SHP77 (cell line): ENCODE measurements around the gene DPYD.

Experiments
- DNase-seq, 2 experiments: peaks; one replicate each; lab custom pipeline; 2025; lab: John Stamatoyannopoulos, UW

The DPYD gene

DNA sequence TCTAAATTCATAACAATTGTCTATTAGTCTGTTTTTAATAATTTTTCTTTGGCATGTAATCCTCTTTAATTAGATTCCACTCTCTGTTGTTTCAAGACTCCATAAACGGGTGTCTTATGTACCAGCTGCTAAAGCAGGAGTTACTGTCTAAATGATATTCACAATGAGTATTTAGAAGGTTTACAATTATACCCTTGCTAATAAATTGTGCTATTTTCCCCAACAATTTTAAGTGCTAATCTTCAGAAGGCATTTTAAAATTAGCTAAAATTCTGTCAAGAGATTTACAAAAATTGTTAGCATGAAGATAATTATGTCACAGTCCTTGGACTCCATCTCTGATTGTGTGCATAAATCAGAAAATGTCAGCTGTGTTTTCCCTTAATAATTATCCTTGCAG lies 83.7 kb downstream of the DPYD start:
- DNase-seq: no peak

DNA sequence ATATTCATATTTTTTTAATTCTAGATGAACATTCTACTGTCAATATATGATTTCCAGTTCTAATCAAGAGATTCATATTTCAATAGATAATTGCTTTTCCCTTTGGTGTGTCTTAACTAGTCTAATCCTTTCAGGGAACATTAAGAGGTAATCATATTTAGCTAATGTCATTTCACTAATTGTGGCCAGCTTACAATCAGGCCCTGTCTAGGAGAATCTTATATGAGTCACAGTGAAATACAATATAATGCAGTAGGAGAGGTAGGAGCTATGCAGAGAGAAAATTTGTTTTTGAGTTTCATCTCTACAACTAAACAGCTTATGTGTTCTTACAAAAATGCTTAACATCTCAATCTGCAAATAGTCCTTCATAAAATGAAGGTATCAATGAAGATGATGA lies 85.9 kb downstream of the DPYD start:
- DNase-seq: no peak

DNA sequence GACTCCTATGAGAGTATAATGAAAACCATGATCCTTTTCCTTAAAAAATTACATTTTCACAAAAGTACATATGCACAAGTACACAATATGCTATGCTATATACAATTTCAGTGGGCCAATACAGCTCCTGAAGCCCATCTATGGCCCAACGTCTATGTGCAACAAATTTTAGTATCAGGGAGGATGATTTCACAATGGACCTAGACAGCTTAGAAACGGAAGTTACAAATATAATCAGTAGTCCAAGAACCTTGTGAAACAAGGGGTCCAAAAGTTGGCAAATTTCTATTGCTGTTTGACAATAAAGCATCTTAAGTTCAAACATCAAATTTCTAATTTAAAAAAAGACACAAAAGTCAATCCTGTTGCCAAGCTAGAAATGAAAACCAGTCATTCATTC lies 87.0 kb downstream of the DPYD start:
- no peak for DNase-seq

DNA sequence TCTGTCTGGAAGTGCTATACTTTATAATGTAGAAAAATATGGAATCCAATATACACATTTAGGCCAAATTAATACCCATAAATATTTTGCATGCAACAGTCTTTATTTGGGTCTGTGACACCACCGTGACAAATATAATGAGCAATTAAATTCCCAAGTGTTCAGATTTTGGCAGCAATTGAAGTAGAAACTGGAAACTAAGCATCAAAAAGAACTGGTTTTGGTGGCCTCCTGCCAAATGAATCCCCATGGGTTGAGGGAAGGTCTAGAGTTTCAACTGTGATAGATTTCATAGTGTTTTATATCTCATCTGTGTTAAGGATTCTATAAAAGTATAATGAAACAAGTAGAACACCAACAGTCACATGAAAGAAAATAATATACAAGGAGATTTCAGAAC lies 88.4 kb downstream of the DPYD start:
- DNase-seq: no peak

DNA sequence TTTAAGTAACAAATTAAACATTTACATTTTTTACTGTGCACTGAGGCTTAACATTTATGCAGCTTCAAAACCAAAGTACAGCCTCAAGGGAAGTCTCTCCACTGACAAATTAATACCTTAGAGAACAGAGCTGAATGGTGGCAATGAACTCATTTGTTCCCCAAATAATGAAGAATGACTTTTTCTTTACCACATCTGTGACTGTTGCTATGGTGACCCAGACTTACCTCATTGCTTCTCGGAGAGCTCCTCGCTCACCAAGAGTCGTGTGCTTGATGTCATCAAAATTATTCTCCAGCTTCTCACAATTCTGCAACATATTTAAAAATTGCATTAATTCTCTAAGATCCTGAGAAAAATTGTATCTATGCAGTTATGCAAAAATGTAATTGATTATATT lies 92.9 kb downstream of the DPYD start:
- no peak for DNase-seq

DNA sequence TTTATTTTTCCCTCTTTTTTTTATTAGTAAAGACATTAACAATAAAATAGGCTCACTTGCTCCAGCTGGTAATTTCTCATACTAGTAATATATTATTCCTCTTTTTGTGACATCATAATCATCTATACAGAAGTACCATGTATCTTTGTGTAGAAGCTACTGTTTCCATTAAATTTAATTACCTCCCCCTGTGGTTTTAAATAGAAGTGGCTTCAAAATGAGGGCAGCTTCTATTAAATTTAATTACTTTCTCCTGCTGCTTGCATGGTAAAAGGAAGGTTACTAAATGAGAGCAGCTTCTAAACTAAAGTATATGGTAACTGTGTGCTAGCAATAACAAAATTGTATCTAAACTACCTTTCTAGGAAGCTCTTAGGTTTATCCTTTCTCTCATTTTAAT lies 94.0 kb downstream of the DPYD start:
- DNase-seq: no peak

DNA sequence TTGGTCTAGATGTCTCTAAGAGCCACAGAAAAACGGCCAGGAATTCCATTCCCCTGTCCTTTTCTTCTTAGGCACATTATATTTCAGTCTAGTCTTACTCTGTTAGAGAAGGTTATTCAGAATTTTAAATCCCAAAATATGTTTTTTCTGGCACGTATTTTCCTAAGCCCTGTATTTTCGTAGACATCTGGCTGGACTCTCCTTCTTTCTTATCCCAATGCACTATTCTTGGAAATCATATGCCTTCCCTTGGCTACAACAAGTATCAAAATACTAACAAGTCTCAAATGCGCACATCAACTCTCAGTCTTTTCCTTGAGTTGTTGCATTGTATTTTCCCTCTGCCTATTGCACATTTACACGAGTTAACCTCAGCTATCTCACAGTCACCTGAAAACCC lies 96.2 kb downstream of the DPYD start:
- no peak for DNase-seq

DNA sequence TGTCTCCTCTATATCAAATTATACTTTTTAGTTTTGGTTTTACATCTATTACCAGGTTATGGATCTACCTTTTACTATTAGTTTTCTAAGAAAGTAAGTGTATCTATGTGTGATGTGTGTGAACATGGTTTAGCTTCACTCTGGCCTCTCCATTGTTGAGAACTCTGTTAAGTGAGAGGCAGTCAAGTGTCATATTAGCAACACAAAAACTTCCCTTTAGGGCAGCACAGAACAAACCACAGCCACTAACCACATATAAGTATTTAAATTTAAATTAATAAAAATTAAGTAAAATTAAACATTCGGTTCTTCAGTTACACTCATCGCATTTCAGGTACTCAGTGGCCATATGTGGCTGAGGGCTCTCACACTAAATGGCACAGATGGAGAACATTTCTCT lies 96.6 kb downstream of the DPYD start:
- DNase-seq: no peak

DNA sequence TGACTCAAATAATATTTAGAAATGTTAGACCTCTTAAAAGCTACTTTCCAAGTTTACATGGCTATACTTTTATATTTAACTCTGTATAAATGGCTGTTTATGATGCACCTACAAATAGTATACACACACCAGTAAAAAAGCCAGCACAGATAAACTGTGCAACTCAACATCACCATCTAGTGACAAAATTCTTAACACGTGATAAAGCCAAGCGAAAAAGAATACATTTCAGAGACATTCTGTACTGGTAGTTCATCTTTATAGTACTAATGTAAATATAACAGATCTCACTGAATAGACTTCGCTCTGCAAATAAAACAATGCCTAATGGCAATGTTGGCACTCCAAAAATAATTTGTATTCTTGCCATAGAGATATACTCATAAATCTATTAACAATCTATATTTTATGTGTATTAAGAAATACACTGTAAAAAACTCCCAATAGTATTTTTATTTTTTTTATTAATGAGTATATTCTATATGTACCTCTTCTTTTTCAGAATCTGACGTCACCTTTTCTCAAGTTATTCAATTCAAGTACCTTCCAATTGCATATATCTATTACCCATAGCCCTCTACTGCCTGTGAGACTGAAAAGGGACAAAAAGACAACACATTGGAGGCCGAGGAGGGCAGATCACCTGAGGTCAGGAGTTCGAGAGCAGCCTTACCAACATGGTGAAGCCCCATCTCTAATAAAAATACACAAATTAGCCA lies 100.2 kb downstream of the DPYD start:
- DNase-seq: no peak

DNA sequence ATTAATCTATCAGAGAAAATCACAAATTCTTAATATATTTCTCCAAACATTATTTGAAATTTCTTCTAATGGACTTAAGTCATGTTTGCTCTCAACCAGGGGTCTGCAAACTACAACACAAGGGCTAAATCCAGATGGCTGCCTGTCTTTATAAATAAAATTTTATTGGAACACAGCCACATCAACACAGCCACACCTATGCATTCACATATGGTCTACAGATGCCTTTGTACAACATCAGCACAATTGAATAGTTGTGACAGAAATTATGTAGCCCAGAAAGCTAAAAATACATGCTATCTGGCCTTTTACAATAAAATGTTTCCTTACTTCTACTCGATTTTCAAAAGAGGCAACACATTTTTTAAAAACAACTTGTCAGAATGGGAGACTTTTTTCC lies 103.9 kb downstream of the DPYD start:
- no peak for DNase-seq

DNA sequence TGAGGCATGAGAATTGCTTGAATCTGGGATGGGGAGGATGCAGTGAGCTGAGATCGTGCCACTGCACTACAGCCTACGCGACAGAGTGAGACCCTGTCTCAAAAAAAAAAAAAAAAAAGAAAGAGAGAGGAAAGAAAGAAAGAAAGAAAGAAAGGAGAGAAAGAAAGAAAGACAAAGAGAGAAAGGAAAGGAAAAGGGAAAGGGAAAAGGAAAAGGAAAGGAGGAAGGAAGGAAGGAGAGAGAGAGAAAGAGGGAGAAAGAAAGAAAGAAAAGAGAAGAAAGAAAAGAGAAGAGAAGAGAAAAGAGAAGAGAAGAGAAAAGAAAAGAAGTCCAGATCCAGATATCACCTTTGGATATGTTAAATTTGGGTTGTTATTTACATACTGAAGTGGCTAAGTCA lies 106.0 kb downstream of the DPYD start:
- no peak for DNase-seq

DNA sequence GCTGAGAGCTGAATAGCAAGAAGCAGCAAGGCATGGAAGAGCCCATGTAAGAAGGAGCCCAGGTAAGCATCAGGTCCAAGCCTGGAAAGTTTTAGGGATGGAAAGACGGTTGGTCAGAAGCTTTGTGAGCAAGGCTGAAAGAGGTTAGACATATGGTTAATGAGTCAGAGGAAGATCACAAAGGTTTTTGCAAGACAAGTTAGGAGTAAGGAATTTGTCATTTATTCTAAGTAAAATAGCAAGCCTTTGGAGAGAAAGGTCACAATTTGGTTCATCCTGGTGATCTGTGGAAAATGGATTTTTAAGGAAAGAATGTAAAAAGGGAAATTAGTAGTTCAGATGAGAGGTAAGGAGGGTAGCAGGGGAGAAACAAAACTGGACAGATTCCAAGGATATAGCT lies 106.7 kb downstream of the DPYD start:
- no peak for DNase-seq

DNA sequence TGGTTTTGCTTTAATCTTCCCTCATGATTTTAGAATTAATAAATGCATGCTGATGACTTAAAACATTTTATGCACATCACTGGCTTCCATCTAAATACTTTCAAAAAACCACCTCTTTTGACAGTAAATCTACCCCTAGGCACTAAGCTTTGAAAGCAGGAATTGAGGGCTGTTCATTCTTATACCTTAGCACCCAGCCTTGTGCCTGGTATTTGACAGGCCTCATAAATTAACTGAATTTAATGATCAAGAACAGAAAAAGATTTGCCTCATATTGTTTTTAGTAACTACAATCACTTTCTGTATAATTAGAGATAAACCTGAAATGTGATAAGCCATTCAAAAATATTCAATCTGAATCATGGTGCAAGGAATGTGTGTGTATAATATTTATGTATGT lies 108.8 kb downstream of the DPYD start:
- DNase-seq: no peak

DNA sequence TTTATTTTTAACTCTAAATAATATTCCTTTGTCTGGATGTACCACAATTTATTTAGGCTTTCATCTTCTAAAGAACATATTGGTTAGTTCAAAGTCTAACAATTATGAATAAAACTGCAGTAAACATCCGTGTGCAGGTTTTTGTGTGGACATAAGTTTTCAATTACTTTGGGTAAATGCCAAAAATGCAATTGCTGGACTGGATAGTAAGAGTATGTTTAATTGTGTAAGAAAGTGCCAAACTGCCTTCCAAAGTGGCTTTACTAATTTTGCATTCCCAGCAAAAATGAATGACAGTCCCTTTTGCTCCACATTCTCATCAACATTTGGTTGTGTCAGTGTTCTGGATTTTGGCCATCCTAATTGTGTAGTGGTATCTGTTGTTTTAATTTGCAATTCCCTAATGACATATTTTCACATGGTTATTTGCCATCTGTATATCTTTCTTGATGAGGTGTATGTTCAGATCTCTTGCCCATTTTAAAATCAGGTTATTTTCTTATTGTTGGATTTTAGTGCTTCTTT lies 113.8 kb downstream of the DPYD start:
- DNase-seq: no peak

DNA sequence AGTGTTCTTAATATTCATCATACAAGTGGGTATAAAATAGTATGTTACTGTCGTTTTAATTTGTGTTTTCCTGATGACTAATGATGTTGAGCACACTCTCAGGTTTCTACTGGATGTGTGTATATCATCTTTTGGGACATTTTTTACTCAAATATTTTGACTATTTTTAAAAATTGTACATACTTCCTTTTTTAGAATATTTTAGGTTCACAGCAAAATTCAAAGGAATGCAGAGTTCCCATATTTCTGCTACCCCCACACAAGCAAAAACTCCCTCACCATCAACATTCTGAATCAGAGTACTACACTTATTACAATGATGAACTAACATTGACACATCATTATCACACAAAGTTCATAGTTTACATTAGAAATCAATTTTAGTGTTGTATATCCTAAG lies 114.5 kb downstream of the DPYD start:
- DNase-seq: no peak

DNA sequence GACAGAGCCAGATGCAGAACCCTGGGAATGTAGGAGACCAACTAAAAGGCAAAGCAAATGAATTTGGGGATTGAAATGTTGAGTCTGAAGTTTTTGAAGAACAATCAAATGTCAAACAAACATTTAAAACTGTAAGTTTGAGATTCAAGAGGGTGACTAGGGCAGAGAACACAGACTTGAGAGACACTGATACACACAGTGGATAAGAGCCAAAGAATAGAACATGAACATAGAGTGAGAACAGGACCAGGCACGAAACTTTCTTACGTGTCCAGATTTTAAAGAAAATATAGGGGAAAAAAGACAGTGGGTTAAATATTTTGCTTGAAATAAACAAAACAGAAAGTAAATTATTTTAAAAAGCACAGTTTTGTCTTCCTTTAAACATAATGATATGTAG lies 115.7 kb downstream of the DPYD start:
- DNase-seq: no peak

DNA sequence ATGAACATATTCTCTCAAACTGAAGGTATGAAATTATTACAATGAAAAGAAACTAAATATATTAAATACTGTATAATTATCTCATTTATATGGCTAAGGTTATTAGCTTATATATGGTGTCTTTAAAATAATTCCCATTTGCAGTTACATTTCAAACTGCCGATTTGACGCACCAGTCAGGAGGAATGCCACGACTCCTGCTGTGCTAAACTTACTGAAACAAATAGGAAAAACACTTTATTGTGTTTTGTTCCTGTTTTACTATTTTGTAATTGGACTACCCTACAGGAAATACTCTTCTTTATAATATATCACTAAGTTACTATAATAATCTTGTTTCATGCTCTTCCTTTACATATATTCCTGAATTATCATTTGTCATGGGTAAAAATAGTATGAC lies 117.8 kb downstream of the DPYD start:
- DNase-seq: no peak

DNA sequence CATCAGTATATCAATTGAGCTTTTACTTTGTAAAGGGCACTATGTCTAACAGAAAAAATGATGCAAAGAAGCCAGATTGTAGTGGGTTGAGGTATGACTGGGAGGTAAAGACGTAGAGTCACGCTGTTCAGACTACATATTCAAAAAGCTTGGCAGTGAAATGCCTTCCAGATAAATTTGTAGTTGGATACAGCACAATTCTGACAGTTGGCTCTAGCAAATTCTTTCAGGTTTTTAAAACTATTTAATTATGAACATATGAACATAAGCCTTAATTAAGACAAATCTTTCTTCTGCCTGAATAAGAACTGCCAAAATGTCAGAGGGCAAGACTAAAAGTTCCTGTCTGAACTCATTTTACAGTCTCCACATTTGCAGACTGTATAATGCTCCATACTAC lies 118.8 kb downstream of the DPYD start:
- DNase-seq: no peak

DNA sequence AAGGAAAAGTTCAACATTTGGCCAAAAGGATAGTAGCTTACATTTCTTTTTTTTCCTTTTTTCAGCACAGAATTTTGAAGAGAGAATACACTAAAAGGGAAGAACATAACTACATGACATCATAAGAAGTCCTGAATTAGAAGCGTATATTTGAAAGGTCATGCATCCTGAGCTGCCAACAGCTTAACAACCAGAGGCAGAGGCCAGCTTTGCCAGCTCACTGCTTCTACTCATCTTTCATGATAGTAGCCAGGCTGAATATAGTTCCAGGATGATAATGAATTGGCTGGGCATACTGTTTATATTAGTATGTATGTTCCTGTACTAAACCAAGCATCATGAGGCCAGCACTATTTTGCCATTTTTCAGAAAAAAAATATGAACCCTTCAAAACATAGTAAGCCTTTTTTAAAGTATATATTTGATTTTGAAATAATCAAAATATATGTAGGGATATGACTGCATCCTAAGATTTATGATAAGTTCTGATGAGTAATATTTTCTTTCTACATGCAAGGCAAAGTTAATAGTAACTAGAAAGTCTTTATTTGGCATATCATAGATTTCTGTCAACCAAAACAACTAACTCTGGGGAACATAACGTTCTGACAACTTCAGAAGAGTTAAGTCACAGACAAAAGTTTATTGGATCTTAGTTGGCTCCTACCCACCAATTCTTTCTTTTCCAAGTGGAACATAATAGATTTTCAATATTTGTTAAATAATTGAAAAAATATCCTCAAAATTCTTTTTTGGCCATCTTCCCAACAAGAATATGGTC lies 123.2 kb downstream of the DPYD start:
- no peak for DNase-seq

DNA sequence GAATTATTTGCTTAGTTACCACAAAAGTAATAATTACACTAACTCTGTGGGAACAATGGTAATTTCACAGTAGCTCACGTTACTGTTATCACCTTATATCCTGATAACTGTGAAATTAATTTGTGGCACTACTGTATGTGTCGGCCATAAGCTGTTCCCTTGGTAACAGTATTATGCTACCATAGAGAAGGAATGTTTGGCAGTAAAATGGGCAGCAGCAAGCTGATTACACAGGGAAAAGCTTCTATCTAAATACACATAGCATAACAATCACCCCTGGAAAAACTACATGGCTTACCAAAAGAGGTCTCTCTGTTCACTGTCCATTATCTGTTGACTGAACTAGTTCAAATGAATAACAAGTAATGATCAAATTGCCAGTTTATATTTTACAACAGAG lies 124.1 kb downstream of the DPYD start:
- no peak for DNase-seq

DNA sequence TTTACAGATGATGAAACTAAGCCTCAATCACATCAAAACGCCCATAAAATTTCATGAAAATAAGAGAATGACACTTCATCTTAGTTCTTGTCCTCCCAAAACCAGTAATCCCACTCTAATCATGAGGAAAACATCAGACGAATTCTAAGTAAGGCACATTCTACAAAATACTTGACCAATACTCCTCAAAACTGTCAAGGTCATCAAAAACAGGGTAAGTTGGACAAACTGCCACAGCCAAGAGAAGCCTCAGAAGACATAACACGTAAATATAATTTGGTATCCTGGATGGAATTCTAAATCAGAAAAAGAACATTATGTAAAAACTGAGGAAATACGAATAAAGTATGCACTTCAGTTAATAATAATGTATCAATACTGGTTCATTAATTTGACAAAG lies 128.2 kb downstream of the DPYD start:
- no peak for DNase-seq

DNA sequence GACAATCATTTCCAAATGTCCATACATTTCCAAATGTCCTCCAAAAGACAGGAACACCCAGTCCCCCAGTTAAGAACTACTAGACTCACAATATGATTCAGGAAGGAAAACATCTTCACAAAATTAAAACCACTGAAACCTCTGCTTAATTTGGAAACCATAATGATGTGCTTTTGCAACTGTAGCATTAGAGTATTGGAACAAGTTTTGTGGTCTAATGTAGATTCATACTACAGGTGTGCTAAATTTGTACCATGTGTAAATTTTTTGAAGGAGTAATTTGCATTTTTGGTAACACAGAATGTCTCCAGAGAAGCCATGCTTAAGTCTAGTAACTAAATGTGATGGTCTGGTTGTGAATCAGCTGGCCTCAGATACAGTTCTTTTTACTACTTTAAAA lies 129.6 kb downstream of the DPYD start:
- DNase-seq: no peak

DNA sequence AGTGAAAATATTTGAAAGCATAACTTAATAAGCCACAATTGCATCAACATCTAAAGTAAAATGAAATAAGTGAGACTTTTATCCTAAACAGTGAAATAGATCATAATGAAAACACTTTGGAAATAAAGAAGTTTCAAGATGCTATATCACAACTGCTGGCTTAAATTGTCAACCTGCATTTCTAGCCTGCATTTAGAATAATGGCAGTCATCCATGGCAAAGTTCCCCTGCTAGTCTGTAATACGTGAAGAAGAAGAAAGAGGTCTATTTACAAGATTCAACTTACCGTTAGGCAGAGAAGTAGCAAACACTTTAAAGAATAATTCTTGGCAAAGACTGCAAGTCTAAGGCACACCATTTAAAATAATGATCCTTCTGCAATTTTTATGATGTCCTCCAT lies 133.6 kb downstream of the DPYD start:
- DNase-seq: no peak

DNA sequence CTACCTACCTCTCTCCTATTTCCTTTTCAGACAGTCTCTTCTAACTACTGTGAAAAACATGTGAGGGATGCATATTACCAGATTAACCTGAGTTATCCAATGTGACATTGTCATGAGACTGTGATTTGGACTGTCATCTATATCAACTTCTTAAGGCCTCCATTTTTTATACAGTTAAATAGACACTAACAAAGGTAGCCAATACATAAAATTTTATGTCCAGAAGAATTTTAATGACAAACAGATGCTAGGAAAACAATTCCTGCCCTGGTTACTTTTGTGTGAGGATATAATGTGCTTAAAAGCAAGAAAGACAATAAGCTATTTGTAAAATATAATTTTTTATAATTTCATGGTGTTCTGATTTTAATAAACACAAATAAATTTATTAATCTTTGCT lies 136.2 kb downstream of the DPYD start:
- no peak for DNase-seq
